HG02798 (cell line): ENCODE results near the gene SPAG4.

Source experiments
- ATAC-seq: cut with Tn5 transposase; IDR thresholded peaks from one replicate; pipeline ENCODE4 v1.9.1; 2021; ENCODE audit warnings: mild to moderate bottlenecking; ENCODE audit not compliant: unreplicated experiment, poor library complexity

The SPAG4 gene

DNA sequence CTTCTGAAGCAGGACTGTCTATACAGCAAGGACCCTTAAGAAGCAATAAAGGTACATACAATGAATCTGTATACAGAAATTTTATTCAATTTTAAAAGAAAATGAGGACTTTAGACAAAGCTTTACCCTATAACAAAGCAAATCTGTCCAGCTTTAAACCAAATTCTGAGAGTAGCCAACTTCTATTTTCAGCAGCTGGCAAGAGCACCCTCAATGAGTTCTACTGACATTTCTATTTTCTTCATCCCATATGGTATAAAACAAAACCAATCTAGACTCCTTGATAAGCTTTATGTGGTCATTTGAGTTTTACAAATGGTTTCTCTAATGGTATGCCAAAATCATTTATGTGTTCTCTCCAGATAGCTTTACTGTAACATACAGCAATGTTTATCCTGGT, 36.3 kb downstream of the SPAG4 start:
- no peak for ATAC-seq

DNA sequence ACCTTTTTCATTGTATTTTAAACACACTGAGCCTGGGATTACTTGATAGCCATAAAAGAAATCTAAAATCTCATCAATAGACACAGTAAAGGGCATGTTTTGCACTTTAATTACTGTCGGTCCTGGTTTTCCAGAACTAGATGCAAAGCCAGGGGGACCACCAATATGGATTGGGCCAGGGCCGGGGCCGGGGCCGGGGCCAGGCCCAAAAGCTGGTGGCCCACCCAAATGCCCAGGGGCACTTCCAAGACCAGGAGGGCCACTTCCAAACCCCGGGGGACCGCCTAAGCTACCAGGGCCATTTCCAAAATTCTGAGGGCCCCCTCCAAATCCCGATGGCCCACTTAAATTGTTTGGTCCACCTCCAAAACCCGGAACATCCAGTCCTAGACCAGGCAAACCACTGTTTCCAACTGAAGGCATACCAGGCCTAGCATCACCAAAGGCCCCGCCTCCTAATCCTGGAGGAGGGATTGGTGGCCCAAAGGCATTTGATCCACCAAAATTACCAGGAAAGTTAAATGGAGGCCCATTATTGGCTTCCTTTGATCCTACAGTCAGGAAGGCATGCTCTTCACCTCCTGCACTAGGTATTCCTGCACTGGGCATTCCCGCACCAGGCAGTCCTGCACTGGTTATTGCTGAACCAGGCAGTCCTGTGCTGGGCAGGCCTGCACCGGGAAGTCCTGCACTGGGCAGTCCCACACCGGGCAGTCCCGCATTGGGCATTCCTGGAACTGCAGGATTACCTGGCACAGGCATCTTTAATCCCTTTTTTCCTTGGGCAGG, 37.2 kb downstream of the SPAG4 start:
- ATAC-seq = no peak

DNA sequence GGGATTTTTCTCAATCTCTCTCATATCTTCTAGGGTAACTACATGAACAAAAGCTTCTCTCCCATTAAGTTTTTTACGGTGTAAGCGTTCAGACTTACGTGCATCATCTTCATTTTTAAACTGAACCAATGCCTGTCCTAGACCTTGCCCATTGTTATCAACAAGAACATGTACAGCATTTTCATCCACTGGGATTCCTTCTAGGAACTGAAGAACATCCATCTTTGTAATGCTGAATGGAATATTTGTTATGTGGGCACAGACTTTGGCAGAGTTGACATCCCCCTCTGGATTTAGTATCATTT, 37.8 kb downstream of the SPAG4 start:
- ATAC-seq = no peak

- ATAC-seq = no peak
These were observed 38.3 kb downstream of the SPAG4 start for GRCh38 chr20:35653893-35654292.

GRCh38 chr20:35654415-35654814, 38.8 kb downstream of the SPAG4 start:
- no peak for ATAC-seq

- ATAC-seq = no peak
These were observed 41.6 kb downstream of the SPAG4 start for GRCh38 chr20:35657271-35657670.

- ATAC-seq = no peak
These were observed 44.7 kb downstream of the SPAG4 start for GRCh38 chr20:35660122-35660937.

GRCh38 chr20:35661053-35661452, 45.4 kb downstream of the SPAG4 start:
- ATAC-seq = no peak

DNA sequence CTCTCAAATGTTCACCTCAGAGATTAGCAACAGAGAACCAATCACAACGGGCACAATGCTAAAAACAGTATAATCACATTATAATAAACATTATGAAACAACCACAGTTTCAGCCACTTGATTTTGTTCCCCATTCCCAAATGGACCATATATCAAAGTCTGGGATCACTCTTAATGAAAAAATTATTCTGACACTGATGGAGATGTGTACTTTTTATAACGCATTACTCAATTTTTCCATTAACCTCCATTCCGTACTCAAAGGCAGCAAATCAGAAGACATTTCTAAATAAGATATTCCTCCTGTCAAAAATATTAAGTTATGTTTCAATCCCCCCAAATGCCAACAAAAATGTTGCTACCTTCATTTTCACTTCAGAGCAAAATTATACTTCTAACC, 46.3 kb downstream of the SPAG4 start:
- no peak for ATAC-seq

DNA sequence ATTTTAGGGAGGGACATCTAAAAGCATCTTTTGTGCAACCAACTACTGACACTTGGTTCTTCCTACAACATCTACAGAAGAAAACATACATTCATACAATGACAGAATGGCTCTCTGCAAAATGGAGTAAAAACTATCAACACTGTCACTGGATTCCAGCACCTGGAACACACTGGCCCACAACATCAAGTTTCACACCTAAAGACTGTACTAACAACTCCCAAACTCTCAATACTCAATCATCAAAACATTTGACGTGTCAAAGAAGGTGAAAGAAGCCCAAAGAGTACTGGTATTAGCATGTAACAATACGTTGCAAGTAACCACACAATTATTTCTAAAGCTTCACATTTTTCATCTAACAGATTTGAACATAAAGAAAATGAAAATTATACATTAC, 46.9 kb downstream of the SPAG4 start:
- no peak for ATAC-seq

DNA sequence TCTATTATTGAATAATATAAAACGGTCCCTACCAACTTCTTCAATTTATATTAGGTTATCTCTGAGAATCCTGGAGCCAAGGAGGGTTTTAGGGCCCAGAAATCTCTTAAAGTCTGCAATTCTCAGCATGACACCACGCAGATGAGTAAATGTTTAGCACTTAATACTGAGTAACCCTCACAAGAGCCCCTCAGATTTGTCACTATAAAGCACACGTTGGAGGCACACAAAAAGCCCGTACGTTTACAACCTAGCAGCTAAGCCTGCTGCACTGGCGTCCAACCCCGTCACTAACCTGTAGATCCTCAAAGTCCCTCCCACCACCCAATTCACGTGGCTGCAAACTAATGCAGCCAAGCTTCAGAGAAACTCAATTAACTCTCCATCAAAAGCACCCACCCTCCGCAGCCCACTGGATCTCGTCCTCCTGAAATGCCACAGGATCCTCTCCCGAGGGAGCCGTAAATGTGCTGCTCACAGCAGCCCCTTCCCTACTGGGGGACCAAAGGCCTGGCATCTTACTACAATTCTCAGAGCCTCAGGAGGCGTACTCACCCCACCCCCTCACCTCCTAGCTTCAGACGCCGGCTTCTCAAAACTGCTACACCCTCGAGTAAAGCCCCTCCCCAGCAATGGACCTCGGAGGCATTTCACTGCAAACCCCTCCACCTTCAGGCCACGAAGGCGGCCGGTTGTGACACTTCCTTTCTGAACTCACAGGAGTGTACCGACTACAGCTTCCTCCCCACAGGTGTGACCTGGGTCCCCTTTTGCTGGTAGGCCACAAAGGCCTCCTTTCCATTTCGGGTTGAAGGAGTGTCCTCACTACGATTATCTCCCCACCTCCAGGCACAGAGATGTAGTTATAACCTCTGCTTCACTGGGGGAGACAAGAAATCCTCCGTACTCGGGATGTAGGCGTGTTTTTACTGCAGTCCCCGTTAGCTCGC, 48.2 kb downstream of the SPAG4 start:
- ATAC-seq = peak; percentile 25

GRCh38 chr20:35664466-35665206, 49.0 kb downstream of the SPAG4 start, which contains the start of the genes CPNE1 and RBM12:
Gene CPNE1 (minus strand): TSS chr20:35664900. CDS start chr20:35632923, 31,977 bp downstream.
Gene RBM12 (minus strand): TSS chr20:35664900. CDS start chr20:35655322, 9,578 bp downstream.
- ATAC-seq = peak; percentile 85

GRCh38 chr20:35665949-35666288, 50.3 kb downstream of the SPAG4 start:
- ATAC-seq = no peak

DNA sequence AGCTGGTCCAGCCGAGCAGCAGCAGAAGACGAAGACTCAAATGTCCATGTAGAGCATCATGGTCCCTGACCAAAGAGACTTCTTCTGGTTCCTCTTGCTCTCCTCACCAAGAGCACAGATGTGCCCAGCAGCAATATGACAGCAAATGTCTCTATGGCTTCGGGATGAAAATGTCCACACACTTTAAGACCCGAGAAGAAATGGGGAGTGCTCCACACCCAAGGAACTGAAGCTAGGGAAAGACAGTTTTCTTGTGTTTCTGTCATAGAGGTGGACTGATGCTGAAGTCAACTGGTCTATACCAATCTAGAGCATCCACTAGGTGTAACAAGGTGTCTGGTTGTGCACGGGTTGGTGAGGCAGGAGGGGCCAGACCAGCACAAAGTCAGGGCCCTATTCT, 53.6 kb downstream of the SPAG4 start:
- no peak for ATAC-seq

DNA sequence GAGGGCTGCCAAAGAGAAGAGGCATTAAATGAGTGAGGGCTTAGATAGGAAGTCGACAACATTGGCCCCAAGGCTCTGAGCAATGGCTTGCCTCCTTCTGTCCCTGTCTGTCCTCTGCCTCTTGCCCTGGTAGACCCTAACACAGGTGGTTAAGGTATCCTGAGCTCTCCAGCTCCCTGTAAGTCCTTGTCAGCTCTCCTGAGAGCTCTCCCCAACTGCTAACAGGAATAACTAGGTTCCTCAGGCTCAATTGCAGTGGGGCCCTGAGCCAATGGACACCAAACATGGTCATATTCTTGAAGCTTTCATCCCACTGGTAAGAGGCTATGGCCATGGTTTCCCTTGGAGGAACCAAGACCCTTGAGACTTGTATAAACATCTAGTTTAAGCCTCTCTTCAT, 54.1 kb downstream of the SPAG4 start:
- ATAC-seq = no peak
